WTC11 (cell line): ENCODE data around the gene OR2V2. TPM values are rescaled to one million over a fixed set of nuclear protein-coding genes. Genes with fewer than 3 reads are reported as not detected.

Experiments used
- CDX4 ChIP-seq: fragments of 250-450 bp; sonication (Bioruptor Pico); IDR thresholded peaks from 2 replicates; pipeline ENCODE4 v1.9.0; 2021; ENCODE audit warnings: moderate library complexity, mild to moderate bottlenecking, inconsistent platforms, borderline replicate concordance
- ERG ChIP-seq: fragments of 250-450 bp; sonication (Bioruptor Pico); IDR thresholded peaks from 2 replicates; pipeline ENCODE4 v1.8.0; 2021; ENCODE audit warnings: mild to moderate bottlenecking
- ETV6 ChIP-seq: sonication (generic); formaldehyde crosslinking; IDR thresholded peaks from 2 replicates; pipeline ENCODE4 v1.8.1; 2022; ENCODE audit warnings: mild to moderate bottlenecking, missing genetic modification reagents
- FOXP1 ChIP-seq: sonication (generic); formaldehyde crosslinking; IDR thresholded peaks from 2 replicates; pipeline ENCODE4 v1.8.0; 2022; ENCODE audit warnings: missing genetic modification reagents, mild to moderate bottlenecking, moderate library complexity, borderline replicate concordance
- GTF2I ChIP-seq: fragments of 250-450 bp; sonication (Bioruptor Pico); conservative IDR thresholded peaks from 2 replicates; pipeline ENCODE4 v1.4.0; 2021; ENCODE audit warnings: mild to moderate bottlenecking
- HMGXB4 ChIP-seq: sonication (generic); formaldehyde crosslinking; IDR thresholded peaks from 2 replicates; pipeline ENCODE4 v1.8.1; 2023; ENCODE audit warnings: mild to moderate bottlenecking, moderate library complexity, missing genetic modification reagents
- IRF2 ChIP-seq: sonication (generic); formaldehyde crosslinking; IDR thresholded peaks from 2 replicates; pipeline ENCODE4 v1.8.0; 2022; ENCODE audit warnings: low read depth, missing genetic modification reagents, borderline replicate concordance
- MYBL2 ChIP-seq: sonication (generic); formaldehyde crosslinking; IDR thresholded peaks from 2 replicates; pipeline ENCODE4 v1.8.1; 2023; ENCODE audit warnings: mild to moderate bottlenecking, moderate library complexity, missing genetic modification reagents
- NR2C2 ChIP-seq: sonication (generic); formaldehyde crosslinking; IDR thresholded peaks from 2 replicates; pipeline ENCODE4 v1.8.0; 2022; ENCODE audit warnings: mild to moderate bottlenecking, missing genetic modification reagents
- NR3C1 ChIP-seq: sonication (generic); formaldehyde crosslinking; conservative IDR thresholded peaks from 2 replicates; pipeline ENCODE4 v1.8.1; 2023; ENCODE audit warnings: low read depth, mild to moderate bottlenecking, missing genetic modification reagents
- PRRX2 ChIP-seq: fragments of 250-450 bp; sonication (Bioruptor Pico); IDR thresholded peaks from 2 replicates; pipeline ENCODE4 v1.8.0; 2021; ENCODE audit warnings: mild to moderate bottlenecking
- RELA ChIP-seq: sonication (generic); formaldehyde crosslinking; IDR thresholded peaks from 2 replicates; pipeline ENCODE4 v1.8.1; 2022; ENCODE audit warnings: missing genetic modification reagents, mild to moderate bottlenecking, borderline replicate concordance
- SP1 ChIP-seq: sonication (generic); formaldehyde crosslinking; conservative IDR thresholded peaks from 2 replicates; pipeline ENCODE4 v1.8.1; 2022; ENCODE audit warnings: missing genetic modification reagents
- STAT6 ChIP-seq: sonication (generic); formaldehyde crosslinking; conservative IDR thresholded peaks from 2 replicates; pipeline ENCODE4 v1.8.1; 2023; ENCODE audit warnings: mild to moderate bottlenecking, low read depth, missing genetic modification reagents, moderate library complexity
- TEAD1 ChIP-seq: sonication (generic); formaldehyde crosslinking; IDR thresholded peaks from 2 replicates; pipeline ENCODE4 v1.8.0; 2022; ENCODE audit warnings: mild to moderate bottlenecking, missing genetic modification reagents
- ZBTB21 ChIP-seq: sonication (generic); formaldehyde crosslinking; IDR thresholded peaks from 2 replicates; pipeline ENCODE4 v1.8.1; 2023; ENCODE audit warnings: mild to moderate bottlenecking, missing genetic modification reagents, borderline replicate concordance
- ZNF232 ChIP-seq: sonication (generic); formaldehyde crosslinking; IDR thresholded peaks from 2 replicates; pipeline ENCODE4 v1.8.0; 2022; ENCODE audit warnings: mild to moderate bottlenecking, missing genetic modification reagents
- ZNF317 ChIP-seq: sonication (generic); formaldehyde crosslinking; IDR thresholded peaks from 2 replicates; pipeline ENCODE4 v1.8.1; 2023; ENCODE audit warnings: low read depth, mild to moderate bottlenecking, moderate library complexity, missing genetic modification reagents, borderline replicate concordance
- ZNF423 ChIP-seq: fragments of 250-450 bp; sonication (Bioruptor Pico); IDR thresholded peaks from 2 replicates; pipeline ENCODE4 v2.1.2; 2022; ENCODE audit warnings: mild to moderate bottlenecking, moderate library complexity
- total RNA-seq: library from RNA; stranded (reverse); gene quantifications from 3 replicates; pipeline ENCODE4 v1.2.3, GENCODE V29; 2021
- TF ChIP-seq, protein P1 (sequence below): sonication (generic); formaldehyde crosslinking; IDR thresholded peaks from 2 replicates; pipeline ENCODE4 v1.8.1; 2023; ENCODE audit warnings: mild to moderate bottlenecking, missing genetic modification reagents, moderate library complexity
- TF ChIP-seq, protein P2 (sequence below): fragments of 250-450 bp; sonication (Bioruptor Pico); IDR thresholded peaks from 2 replicates; pipeline ENCODE4 v2.1.2; 2022; ENCODE audit warnings: mild to moderate bottlenecking, moderate library complexity

The OR2V2 gene
- total RNA-seq, 1 experiment from 2014 or later, result not detected

DNA sequence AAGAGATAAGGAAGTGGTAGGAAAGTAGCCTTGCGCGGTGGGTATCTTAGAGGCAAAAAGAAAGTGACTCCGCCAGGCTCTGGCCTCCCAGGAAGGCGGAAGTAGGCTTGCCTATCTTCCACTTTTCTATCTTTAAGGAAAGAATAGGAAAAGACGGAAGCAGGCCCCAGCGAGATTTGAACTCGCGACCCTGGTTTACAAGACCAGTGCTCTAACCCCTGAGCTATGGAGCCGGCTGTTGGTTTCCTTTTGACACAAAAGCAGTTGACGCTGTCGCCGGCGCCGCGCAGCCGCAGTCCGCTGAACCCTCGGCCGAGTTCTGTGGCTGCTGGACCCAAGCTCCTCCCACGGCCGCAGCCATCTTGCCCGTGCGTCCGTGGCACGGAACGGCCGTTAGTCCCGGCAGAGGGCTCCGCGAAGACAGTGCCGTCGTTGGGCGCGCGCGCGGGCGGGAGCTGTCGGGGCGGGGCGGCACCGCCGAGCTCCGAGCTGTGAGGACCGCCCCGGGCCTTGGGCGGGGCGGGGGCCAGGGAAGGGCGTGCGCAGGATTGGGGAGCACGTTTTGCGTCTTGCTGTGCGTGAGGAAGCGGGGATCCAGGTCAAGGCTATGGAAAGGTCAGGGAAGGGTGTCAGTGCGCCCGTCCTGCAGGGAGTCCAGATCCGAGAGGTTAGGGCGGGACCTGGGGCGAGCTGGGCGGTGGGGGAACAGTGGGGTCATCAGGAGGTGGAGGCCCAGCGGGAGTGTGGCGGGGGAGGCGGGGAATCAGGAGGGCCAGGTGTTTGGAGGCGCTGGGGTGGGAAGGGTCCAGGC, 44.3 kb downstream of the OR2V2 start (continued):
- TF ChIP-seq ZNF317 (CRISPR knock-in tag) (no peak), ZBTB21 (CRISPR knock-in tag) (peak; percentile 90), TEAD1 (CRISPR knock-in tag) (peak; percentile 65), IRF2 (CRISPR knock-in tag) (no peak), NR3C1 (CRISPR knock-in tag) (0 out of 2 replicates have a peak, but pooled peaks have one; percentile 66), FOXP1 (CRISPR knock-in tag) (peak; percentile 69; the same call in 1 of the 2 replicates), MYBL2 (CRISPR knock-in tag) (peak; percentile 88), STAT6 (CRISPR knock-in tag) (no peak), ETV6 (no peak; the same call in none of the 2 replicates), RELA (CRISPR knock-in tag) (peak; percentile 87; the same call in 1 of the 2 replicates), ERG (CRISPR knock-in tag) (0 out of 2 replicates have a peak, but pooled peaks have one; percentile 34), ZNF423 (CRISPR knock-in tag) (no peak), PRRX2 (CRISPR knock-in tag) (no peak), HMGXB4 (peak; percentile 100), CDX4 (CRISPR knock-in tag) (no peak), GTF2I (no peak), SP1 (CRISPR knock-in tag) (peak; percentile 88), NR2C2 (CRISPR knock-in tag) (no peak), ZNF232 (CRISPR knock-in tag) (0 out of 2 replicates have a peak, but pooled peaks have one; percentile 27)
- TF ChIP-seq, protein P1, sequence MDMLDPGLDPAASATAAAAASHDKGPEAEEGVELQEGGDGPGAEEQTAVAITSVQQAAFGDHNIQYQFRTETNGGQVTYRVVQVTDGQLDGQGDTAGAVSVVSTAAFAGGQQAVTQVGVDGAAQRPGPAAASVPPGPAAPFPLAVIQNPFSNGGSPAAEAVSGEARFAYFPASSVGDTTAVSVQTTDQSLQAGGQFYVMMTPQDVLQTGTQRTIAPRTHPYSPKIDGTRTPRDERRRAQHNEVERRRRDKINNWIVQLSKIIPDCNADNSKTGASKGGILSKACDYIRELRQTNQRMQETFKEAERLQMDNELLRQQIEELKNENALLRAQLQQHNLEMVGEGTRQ, result no peak; the same call in 1 of the 2 replicates
- TF ChIP-seq, protein P2, sequence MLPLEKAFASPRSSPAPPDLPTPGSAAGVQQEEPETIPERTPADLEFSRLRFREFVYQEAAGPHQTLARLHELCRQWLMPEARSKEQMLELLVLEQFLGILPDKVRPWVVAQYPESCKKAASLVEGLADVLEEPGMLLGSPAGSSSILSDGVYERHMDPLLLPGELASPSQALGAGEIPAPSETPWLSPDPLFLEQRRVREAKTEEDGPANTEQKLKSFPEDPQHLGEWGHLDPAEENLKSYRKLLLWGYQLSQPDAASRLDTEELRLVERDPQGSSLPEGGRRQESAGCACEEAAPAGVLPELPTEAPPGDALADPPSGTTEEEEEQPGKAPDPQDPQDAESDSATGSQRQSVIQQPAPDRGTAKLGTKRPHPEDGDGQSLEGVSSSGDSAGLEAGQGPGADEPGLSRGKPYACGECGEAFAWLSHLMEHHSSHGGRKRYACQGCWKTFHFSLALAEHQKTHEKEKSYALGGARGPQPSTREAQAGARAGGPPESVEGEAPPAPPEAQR (CRISPR knock-in tag), result no peak
